ENCODE data around the gene ANKRD29. TPM values are rescaled to one million over a fixed set of nuclear protein-coding genes. Genes with fewer than 3 reads are reported as not detected.
A peak's percentile ranks its signal among the peaks of the same experiment; 100 is the strongest.
"Not testable (repeated sequence)": the region's sequence is repeated elsewhere in the genome, so short reads cannot be mapped to it uniquely, and the experiment has no call there.

Gene ANKRD29
- total RNA-seq, 1 experiment from 2014 or later: 2.9 TPM

- no peak for DNase-seq
- Histone ChIP-seq H3K4me3 (ENCODE audit: insufficient read depth, low read depth, low read length) (no peak overlapping the region), H3K36me3 (replicated peaks; ENCODE audit: control insufficient read depth, insufficient read depth, low read length) (no peaks in the 10 kb centered on the region), H3K27me3 (ENCODE audit: control insufficient read depth, insufficient read depth, low read length) (peaks cover 3% of the 10 kb centered on the region)
Measured at GRCh38 chr18:23626451-23627279, 36.0 kb downstream of the ANKRD29 start.

DNA sequence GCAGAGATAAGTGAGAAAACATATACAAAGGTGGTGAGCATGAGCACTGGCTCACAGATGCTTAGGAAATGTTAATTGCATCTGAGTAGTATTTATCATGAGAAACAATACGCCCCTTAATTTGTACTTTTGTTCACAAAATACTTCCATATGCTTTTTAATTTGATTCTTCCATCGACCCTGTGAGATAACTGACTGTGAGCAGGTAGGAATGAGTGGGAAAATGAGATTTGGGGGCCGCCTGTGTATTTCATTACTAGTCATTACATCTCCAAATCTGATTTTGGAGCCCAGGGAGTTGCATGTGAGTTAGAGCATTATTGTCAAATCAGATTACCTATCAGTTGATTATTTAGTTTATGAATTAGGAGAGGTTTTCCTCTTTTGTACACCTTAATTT is 39.7 kb downstream of the ANKRD29 start:
- no peak overlapping the region for H3K4me3 ChIP-seq (ENCODE audit: insufficient read depth, low read depth, low read length)
- DNase-seq: no peak
- no peaks in the 10 kb centered on the region for H3K36me3 ChIP-seq (replicated peaks; ENCODE audit: control insufficient read depth, insufficient read depth, low read length)
- peaks cover 27% of the 10 kb centered on the region for H3K27me3 ChIP-seq (ENCODE audit: control insufficient read depth, insufficient read depth, low read length)

DNA sequence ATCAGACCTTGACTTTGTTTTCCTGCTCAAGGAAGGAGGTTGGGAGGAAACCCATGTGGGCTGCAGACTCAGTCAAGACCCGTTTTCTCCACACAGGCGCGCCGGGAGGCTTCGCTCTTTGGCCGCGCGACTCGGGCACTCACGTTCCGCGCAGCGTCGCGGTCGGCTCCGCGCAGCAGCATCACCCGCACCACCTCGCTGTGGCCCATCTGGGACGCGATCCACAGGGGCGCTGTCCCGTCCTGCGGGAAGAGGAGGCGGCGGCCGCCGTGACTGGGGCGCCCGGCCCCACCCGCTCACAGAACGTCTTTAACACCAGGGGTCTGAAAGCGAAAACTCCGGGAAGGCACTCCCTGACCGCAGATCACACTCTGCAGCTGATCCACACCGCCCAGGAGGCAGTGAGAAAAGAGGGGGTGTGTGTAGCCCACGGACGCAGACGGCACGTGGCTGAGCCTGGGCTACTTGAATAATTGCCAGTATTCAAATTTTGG is 43.3 kb downstream of the ANKRD29 start:
- Histone ChIP-seq H3K27me3 (ENCODE audit: control insufficient read depth, insufficient read depth, low read length) (peaks cover 27% of the 10 kb centered on the region), H3K4me3 (ENCODE audit: insufficient read depth, low read depth, low read length) (peak overlapping the region; percentile 60), H3K36me3 (replicated peaks; ENCODE audit: control insufficient read depth, insufficient read depth, low read length) (no peaks in the 10 kb centered on the region)
- no peak for DNase-seq

DNA sequence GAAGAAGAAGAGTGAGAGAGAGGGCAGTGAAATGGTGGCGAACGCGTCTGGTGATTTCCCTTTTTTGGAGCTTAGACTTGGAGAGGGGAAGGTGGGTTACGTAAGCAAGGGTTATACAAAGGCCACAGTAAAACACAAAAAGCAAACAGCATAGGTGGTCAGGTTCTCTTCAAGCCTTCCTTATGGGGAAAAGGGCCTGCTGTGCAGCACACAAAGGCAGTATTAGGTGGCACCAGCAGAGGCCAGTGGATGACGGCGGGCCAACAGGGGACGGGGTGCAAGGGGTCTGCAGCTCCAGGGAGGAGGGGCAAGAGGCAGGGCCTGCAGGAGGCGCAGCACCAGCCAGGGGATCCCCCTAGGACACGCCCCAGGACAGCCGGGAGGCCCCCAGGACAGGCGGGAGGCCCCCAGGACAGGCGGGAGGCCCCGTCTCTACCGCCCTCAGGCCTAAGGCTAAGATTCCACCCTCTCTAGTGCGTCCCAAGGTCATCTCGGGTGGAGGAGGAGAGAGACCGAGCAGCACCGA is 43.8 kb downstream of the ANKRD29 start:
- DNase-seq: peak; percentile 83
- peak overlapping the region; percentile 60 for H3K4me3 ChIP-seq (ENCODE audit: insufficient read depth, low read depth, low read length)
- H3K27me3 ChIP-seq (ENCODE audit: control insufficient read depth, insufficient read depth, low read length): peaks cover 27% of the 10 kb centered on the region
- H3K36me3 ChIP-seq (replicated peaks; ENCODE audit: control insufficient read depth, insufficient read depth, low read length): no peaks in the 10 kb centered on the region

- Histone ChIP-seq H3K4me3 (ENCODE audit: insufficient read depth, low read depth, low read length) (no peak overlapping the region), H3K27me3 (ENCODE audit: control insufficient read depth, insufficient read depth, low read length) (peaks cover 27% of the 10 kb centered on the region), H3K36me3 (replicated peaks; ENCODE audit: control insufficient read depth, insufficient read depth, low read length) (no peaks in the 10 kb centered on the region)
- DNase-seq: no peak
Measured at GRCh38 chr18:23617412-23618014, 45.2 kb downstream of the ANKRD29 start.

DNA sequence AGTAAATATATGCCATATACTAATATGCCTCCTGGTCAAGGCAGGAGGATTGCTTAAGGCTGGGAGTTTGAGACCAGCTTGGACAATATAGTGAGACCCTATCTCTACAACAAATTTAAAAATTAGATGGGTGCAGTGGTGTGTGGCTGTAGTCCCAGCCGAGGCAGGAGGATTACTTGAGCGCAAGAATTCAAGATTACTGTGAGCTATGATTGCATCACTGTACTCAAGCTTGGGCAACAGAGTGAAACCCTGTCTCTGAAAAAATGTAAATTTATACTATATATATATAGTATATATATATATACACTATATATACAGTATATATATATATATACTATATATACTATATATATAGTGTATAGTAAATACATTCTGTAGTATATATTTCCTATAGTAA is 46.5 kb downstream of the ANKRD29 start:
- no peaks in the 10 kb centered on the region for H3K36me3 ChIP-seq (replicated peaks; ENCODE audit: control insufficient read depth, insufficient read depth, low read length)
- peaks cover 24% of the 10 kb centered on the region for H3K27me3 ChIP-seq (ENCODE audit: control insufficient read depth, insufficient read depth, low read length)
- no peak for DNase-seq
- no peak overlapping the region for H3K4me3 ChIP-seq (ENCODE audit: insufficient read depth, low read depth, low read length)

- DNase-seq: no peak
- Histone ChIP-seq H3K27me3 (ENCODE audit: control insufficient read depth, insufficient read depth, low read length) (peaks cover 11% of the 10 kb centered on the region), H3K4me3 (ENCODE audit: insufficient read depth, low read depth, low read length) (no peak overlapping the region), H3K36me3 (replicated peaks; ENCODE audit: control insufficient read depth, insufficient read depth, low read length) (no peaks in the 10 kb centered on the region)
Measured at GRCh38 chr18:23614891-23615290, 47.8 kb downstream of the ANKRD29 start.

DNA sequence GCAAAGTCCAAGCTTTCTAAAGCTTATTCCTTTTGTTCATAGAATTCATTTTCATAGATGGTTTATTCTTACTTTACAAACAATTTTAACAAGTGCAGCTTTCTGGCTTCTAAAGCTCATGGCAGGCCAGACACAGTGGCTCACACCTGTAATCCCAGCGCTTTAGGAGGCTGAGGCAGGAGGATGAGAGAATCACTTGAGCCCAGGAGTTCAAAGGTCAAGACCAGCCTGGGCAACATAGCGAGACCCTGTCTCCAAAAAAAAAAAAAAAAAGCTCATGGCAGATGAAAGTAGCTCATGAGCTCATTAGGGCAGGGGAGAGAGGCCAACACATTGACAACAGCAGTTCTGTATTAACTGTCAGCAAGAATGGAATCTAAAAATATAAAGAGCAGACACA is 48.3 kb downstream of the ANKRD29 start:
- peaks cover 6% of the 10 kb centered on the region for H3K27me3 ChIP-seq (ENCODE audit: control insufficient read depth, insufficient read depth, low read length)
- no peaks in the 10 kb centered on the region for H3K36me3 ChIP-seq (replicated peaks; ENCODE audit: control insufficient read depth, insufficient read depth, low read length)
- no peak for DNase-seq
- H3K4me3 ChIP-seq (ENCODE audit: insufficient read depth, low read depth, low read length): no peak overlapping the region

- not testable (repeated sequence) for H3K27me3 ChIP-seq (ENCODE audit: control insufficient read depth, insufficient read depth, low read length); H3K36me3 ChIP-seq (replicated peaks; ENCODE audit: control insufficient read depth, insufficient read depth, low read length); DNase-seq; H3K4me3 ChIP-seq (ENCODE audit: insufficient read depth, low read depth, low read length)
Measured at GRCh38 chr18:23613091-23613475, 49.6 kb downstream of the ANKRD29 start.

GRCh38 chr18:23612434-23613090 is 50.1 kb downstream of the ANKRD29 start:
- Histone ChIP-seq H3K36me3 (replicated peaks; ENCODE audit: control insufficient read depth, insufficient read depth, low read length) (no peaks in the 10 kb centered on the region), H3K27me3 (ENCODE audit: control insufficient read depth, insufficient read depth, low read length) (no peaks in the 10 kb centered on the region), H3K4me3 (ENCODE audit: insufficient read depth, low read depth, low read length) (no peak overlapping the region)
- no peak for DNase-seq

GRCh38 chr18:23609390-23610023 is 53.2 kb downstream of the ANKRD29 start:
- H3K27me3 ChIP-seq (ENCODE audit: control insufficient read depth, insufficient read depth, low read length): no peaks in the 10 kb centered on the region
- no peak overlapping the region for H3K4me3 ChIP-seq (ENCODE audit: insufficient read depth, low read depth, low read length)
- no peak for DNase-seq
- no peaks in the 10 kb centered on the region for H3K36me3 ChIP-seq (replicated peaks; ENCODE audit: control insufficient read depth, insufficient read depth, low read length)

DNA sequence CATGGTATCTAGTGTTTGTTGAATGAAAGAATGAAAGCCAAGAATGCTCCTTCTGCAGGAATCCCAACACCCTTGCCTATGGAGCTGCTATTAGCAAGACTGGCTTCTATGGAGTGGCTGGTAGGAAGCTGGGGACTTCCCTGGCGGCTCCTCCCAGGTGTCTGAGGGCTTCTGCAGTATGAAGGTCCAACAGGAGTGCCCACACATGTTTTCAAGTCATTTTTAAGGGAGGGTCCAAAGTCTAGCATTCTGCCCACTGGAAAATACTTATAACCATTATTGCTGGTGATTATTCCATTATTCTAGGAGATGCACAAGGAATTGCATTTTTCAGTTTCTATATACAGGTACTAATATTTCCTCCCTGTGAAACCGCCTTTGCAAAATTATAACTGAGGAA is 54.5 kb downstream of the ANKRD29 start:
- Histone ChIP-seq H3K4me3 (ENCODE audit: insufficient read depth, low read depth, low read length) (no peak overlapping the region), H3K27me3 (ENCODE audit: control insufficient read depth, insufficient read depth, low read length) (no peaks in the 10 kb centered on the region), H3K36me3 (replicated peaks; ENCODE audit: control insufficient read depth, insufficient read depth, low read length) (no peaks in the 10 kb centered on the region)
- no peak for DNase-seq

- no peak for DNase-seq
- Histone ChIP-seq H3K4me3 (ENCODE audit: insufficient read depth, low read depth, low read length) (no peak overlapping the region), H3K36me3 (replicated peaks; ENCODE audit: control insufficient read depth, insufficient read depth, low read length) (no peaks in the 10 kb centered on the region), H3K27me3 (ENCODE audit: control insufficient read depth, insufficient read depth, low read length) (no peaks in the 10 kb centered on the region)
Measured at GRCh38 chr18:23605941-23606340, 56.8 kb downstream of the ANKRD29 start.

GRCh38 chr18:23599809-23600208 is 62.9 kb downstream of the ANKRD29 start:
- Histone ChIP-seq H3K27me3 (ENCODE audit: control insufficient read depth, insufficient read depth, low read length) (no peaks in the 10 kb centered on the region), H3K36me3 (replicated peaks; ENCODE audit: control insufficient read depth, insufficient read depth, low read length) (no peaks in the 10 kb centered on the region), H3K4me3 (ENCODE audit: insufficient read depth, low read depth, low read length) (no peak overlapping the region)
- no peak for DNase-seq
